GM19452 (cell line): ENCODE results near the gene AP5B1.

Experiments used
- ATAC-seq: cut with Tn5 transposase; IDR thresholded peaks from one replicate; pipeline ENCODE4 v1.9.1; 2021; ENCODE audit not compliant: unreplicated experiment

The AP5B1 gene

GRCh38 chr11:65801153-65801987 lies 20.6 kb upstream of the AP5B1 start:
- no peak for ATAC-seq

GRCh38 chr11:65798882-65799281 lies 18.1 kb upstream of the AP5B1 start:
- no peak for ATAC-seq

- no peak for ATAC-seq
Observed at GRCh38 chr11:65797711-65798110, 16.9 kb upstream of the AP5B1 start.

- ATAC-seq: no peak
Observed at GRCh38 chr11:65796726-65797601, 16.2 kb upstream of the AP5B1 start.

GRCh38 chr11:65794570-65795510 lies 14.1 kb upstream of the AP5B1 start:
- ATAC-seq: no peak

GRCh38 chr11:65793625-65794400 lies 13.0 kb upstream of the AP5B1 start:
- ATAC-seq: no peak

GRCh38 chr11:65793144-65793581 lies 12.4 kb upstream of the AP5B1 start:
- ATAC-seq: no peak

- no peak for ATAC-seq
Observed at GRCh38 chr11:65792456-65792855, 11.7 kb upstream of the AP5B1 start.

GRCh38 chr11:65791719-65792213 lies 11.0 kb upstream of the AP5B1 start:
- ATAC-seq: no peak

GRCh38 chr11:65790902-65791650 lies 10.3 kb upstream of the AP5B1 start:
- no peak for ATAC-seq

- ATAC-seq: no peak
Observed at GRCh38 chr11:65790104-65790901, 9.5 kb upstream of the AP5B1 start.

GRCh38 chr11:65789230-65790103 lies 8.7 kb upstream of the AP5B1 start:
- no peak for ATAC-seq

- ATAC-seq: no peak
Observed at GRCh38 chr11:65788821-65789220, 8.0 kb upstream of the AP5B1 start.

GRCh38 chr11:65787649-65788622 lies 7.2 kb upstream of the AP5B1 start:
- no peak for ATAC-seq

GRCh38 chr11:65786786-65787636 lies 6.2 kb upstream of the AP5B1 start, which contains the start of gene OVOL1:
TSS of gene OVOL1 (plus strand) at chr11:65787063. CDS start at chr11:65787374, 311 bp downstream.
- no peak for ATAC-seq
